OCI-LY3 (cell line): ENCODE data around the gene TNFRSF21.

ENCODE experiments used
- H2AFZ ChIP-seq: fragments of 200-600, 300-600 bp; shearing (Covaris generic); 2 replicates; pipeline ENCODE4 v1.6.0; 2014; ENCODE audit warnings: antibody characterized with exemption, low read depth, low read length
- H3K27ac ChIP-seq: fragments of 200-600, 300-600 bp; sonication (generic); 2 replicates; pipeline ENCODE4 v1.5.1; 2014; ENCODE audit warnings: mild to moderate bottlenecking, low read length, moderate library complexity, mixed read lengths
- H3K27me3 ChIP-seq: fragments of 200-600, 300-600 bp; sonication (generic); 2 replicates; pipeline ENCODE4 v1.6.1; 2014; ENCODE audit warnings: low read depth, low read length, mixed read lengths
- H3K36me3 ChIP-seq: fragments of 200-600, 300-600 bp; sonication (generic); replicated peaks from 2 replicates; pipeline ENCODE3; 2014; ENCODE audit warnings: low read depth, low read length, mixed read lengths
- H3K4me1 ChIP-seq: fragments of 300-600, 200-600 bp; sonication (generic); 2 replicates; pipeline ENCODE4 v1.6.1; 2014; ENCODE audit warnings: low read length, mixed read lengths
- H3K4me2 ChIP-seq: fragments of 200-600, 300-600 bp; sonication (generic); 2 replicates; pipeline ENCODE4 v1.6.1; 2014; ENCODE audit warnings: low read length, mixed read lengths
- H3K4me3 ChIP-seq: fragments of 300-600, 200-600 bp; sonication (generic); 2 replicates; pipeline ENCODE4 v1.5.1; 2014; ENCODE audit warnings: antibody characterized with exemption, mild to moderate bottlenecking, low read length, moderate library complexity
- H3K79me2 ChIP-seq: fragments of 300-600, 200-600 bp; shearing (Covaris generic); 2 replicates; pipeline ENCODE4 v1.6.1; 2014; ENCODE audit warnings: mild to moderate bottlenecking, low read length, mixed read lengths
- H3K9ac ChIP-seq: fragments of 300-600, 200-600 bp; shearing (Covaris generic); 2 replicates; pipeline ENCODE4 v1.6.0; 2014; ENCODE audit warnings: mild to moderate bottlenecking, low read length, moderate library complexity
- H3K9me3 ChIP-seq: fragments of 200-600, 300-600 bp; shearing (Covaris generic); 2 replicates; pipeline ENCODE4 v1.6.1; 2014; ENCODE audit warnings: low read length, mixed read lengths; ENCODE audit not compliant: insufficient read depth
- H4K20me1 ChIP-seq: fragments of 200-600, 300-600 bp; sonication (generic); 2 replicates; pipeline ENCODE4 v1.6.1; 2016; ENCODE audit warnings: low read length, mixed read lengths; ENCODE audit not compliant: insufficient read depth
- CTCF ChIP-seq: fragments of 200-600, 300-600 bp; sonication (generic); IDR thresholded peaks from 2 replicates; pipeline ENCODE4 v1.5.1; 2014; ENCODE audit warnings: antibody characterized with exemption, low read length, low read depth
- EZH2phosphoT487 ChIP-seq: fragments of 200-600 bp; shearing (Covaris generic); IDR thresholded peaks from 2 replicates; pipeline ENCODE4 v1.6.1; 2018; ENCODE audit warnings: antibody characterized with exemption, mixed run types, low read depth

TNFRSF21 gene

GRCh38 chr6:47209632-47210031 lies 100.1 kb downstream of the TNFRSF21 start:
- no peak for TF ChIP-seq EZH2phosphoT487
- no peak for TF ChIP-seq CTCF
- Histone ChIP-seq H2AFZ (no peak overlapping the region), H3K36me3 (no peaks in the 10 kb centered on the region), H3K4me2 (no peak overlapping the region), H3K79me2 (no peaks in the 10 kb centered on the region), H3K9ac (no peak overlapping the region), H3K27me3 (no peaks in the 10 kb centered on the region), H3K9me3 (no peaks in the 10 kb centered on the region), H4K20me1 (no peaks in the 10 kb centered on the region), H3K27ac (no peak overlapping the region), H3K4me1 (peaks cover 4% of the 10 kb centered on the region), H3K4me3 (no peak overlapping the region)

GRCh38 chr6:47207261-47207660 lies 102.4 kb downstream of the TNFRSF21 start:
- Histone ChIP-seq H3K27ac (no peak overlapping the region), H3K36me3 (no peaks in the 10 kb centered on the region), H4K20me1 (no peaks in the 10 kb centered on the region), H3K4me3 (no peak overlapping the region), H3K4me2 (no peak overlapping the region), H3K27me3 (no peaks in the 10 kb centered on the region), H3K9ac (no peak overlapping the region), H3K9me3 (no peaks in the 10 kb centered on the region), H3K4me1 (peaks cover 16% of the 10 kb centered on the region), H3K79me2 (no peaks in the 10 kb centered on the region), H2AFZ (no peak overlapping the region)
- TF ChIP-seq EZH2phosphoT487 (no peak), CTCF (no peak)

GRCh38 chr6:47206626-47207025 lies 103.1 kb downstream of the TNFRSF21 start:
- TF ChIP-seq CTCF (no peak), EZH2phosphoT487 (no peak)
- no peak overlapping the region for H3K4me3 ChIP-seq
- H3K4me1 ChIP-seq = peaks cover 16% of the 10 kb centered on the region
- no peak overlapping the region for H2AFZ ChIP-seq
- H3K27me3 ChIP-seq = no peaks in the 10 kb centered on the region
- no peaks in the 10 kb centered on the region for H3K36me3 ChIP-seq
- no peak overlapping the region for H3K9ac ChIP-seq
- H3K27ac ChIP-seq = no peak overlapping the region
- no peaks in the 10 kb centered on the region for H3K79me2 ChIP-seq
- H3K9me3 ChIP-seq = no peaks in the 10 kb centered on the region
- H4K20me1 ChIP-seq = no peaks in the 10 kb centered on the region
- H3K4me2 ChIP-seq = no peak overlapping the region

- Histone ChIP-seq H3K4me1 (peaks cover 16% of the 10 kb centered on the region), H3K4me3 (no peak overlapping the region), H3K4me2 (no peak overlapping the region)
These were observed 105.6 kb downstream of the TNFRSF21 start for GRCh38 chr6:47203938-47204611.

More at GRCh38 chr6:47203938-47204611, 105.6 kb downstream of the TNFRSF21 start:
- Histone ChIP-seq H3K9me3 (no peaks in the 10 kb centered on the region), H3K27me3 (no peaks in the 10 kb centered on the region), H3K9ac (no peak overlapping the region), H3K27ac (no peak overlapping the region), H3K79me2 (no peaks in the 10 kb centered on the region), H4K20me1 (no peaks in the 10 kb centered on the region), H3K36me3 (no peaks in the 10 kb centered on the region), H2AFZ (no peak overlapping the region)
- TF ChIP-seq CTCF (no peak), EZH2phosphoT487 (no peak)
